Prostate gland (tissue), 2 donors: ENCODE measurements around the gene LPCAT1. TPM values are rescaled to one million over a fixed set of nuclear protein-coding genes. Genes with fewer than 3 reads are reported as not detected.

ENCODE experiments used
- DNase-seq: peaks from one replicate; pipeline ENCODE4 v3.0.0-alpha.2; 2019; ENCODE audit warnings: low spot score
- H3K27ac ChIP-seq, 2 donors: fragments of 200-600 bp; sonication (generic); 2 replicates each; pipeline ENCODE4 v1.5.1; 2017 to 2019
- H3K27me3 ChIP-seq: fragments of 200-600 bp; sonication (generic); replicated peaks from 2 replicates; pipeline ENCODE4 v1.5.1; 2019; ENCODE audit not compliant: insufficient read depth
- H3K36me3 ChIP-seq, 2 donors: fragments of 200-600 bp; sonication (generic); 1 replicate in 1 of 2; 2 replicates in 1 of 2; pipeline versions ENCODE4 v1.5.1 to v1.8.1; 2017 to 2019
- H3K4me1 ChIP-seq: fragments of 200-600 bp; sonication (generic); replicated peaks from 2 replicates; pipeline ENCODE4 v1.5.1; 2019
- H3K4me3 ChIP-seq, 2 donors: fragments of 200-600 bp; sonication (generic); 2 replicates each; pipeline ENCODE4 v1.5.1; 2017 to 2019
- H3K9me3 ChIP-seq: fragments of 200-600 bp; sonication (generic); 2 replicates; pipeline ENCODE4 v1.5.1; 2017
- CTCF ChIP-seq, 4 experiments: fragments of 200-600 bp in 2 of 4; fragments of 450-650 bp in 2 of 4; sonication (generic) in 2 of 4; IDR thresholded peaks; 1 replicate in 3 of 4; 2 replicates in 1 of 4; pipeline ENCODE4 v1.5.1; 2016 to 2019; ENCODE audit warnings: antibody characterized with exemption in 4 of 4, mild to moderate bottlenecking in 2 of 4, moderate library complexity in 2 of 4
- POLR2A ChIP-seq: fragments of 450-650 bp; IDR thresholded peaks from one replicate; pipeline ENCODE4 v1.6.1; 2016; ENCODE audit warnings: antibody characterized with exemption, mild to moderate bottlenecking
- POLR2AphosphoS5 ChIP-seq: sonication (generic); formaldehyde crosslinking; IDR thresholded peaks from one replicate; pipeline ENCODE4 v1.6.1; 2017; ENCODE audit warnings: antibody characterized with exemption
- WGBS: methylation state at CpG from one replicate; pipeline ENCODE4 v1.1.5; 2018; 5-methylcytosine and 5-hydroxymethylcytosine counted together
- intact Hi-C: fragments of 100-400 bp; cut with DNase I; formaldehyde crosslinking; loops from one replicate; pipeline ENCODE4 v1.14.2; 2022
- total RNA-seq, 2 donors: library from RNA; depleted of rRNA; stranded (reverse); fragments of >200 nt; gene quantifications; one replicate each; pipeline ENCODE4 v1.1.0, GENCODE V29; 2016

The LPCAT1 gene
- total RNA-seq, 2 donors from 2014 or later: 22.6 to 23.9 TPM

GRCh38 chr5:1431021-1431811, 92.5 kb downstream of the LPCAT1 start:
- Histone ChIP-seq H3K4me3 (no peak overlapping the region), H3K27ac (no peak overlapping the region), H3K27me3 (no peaks in the 10 kb centered on the region), H3K4me1 (no peaks in the 10 kb centered on the region), H3K36me3 (no peaks in the 10 kb centered on the region), H3K9me3 (no peaks in the 10 kb centered on the region)
- WGBS: 88% methylated on average over 33 of the region's 33 CpGs
- intact Hi-C loops: no loop called here
- TF ChIP-seq CTCF (IDR thresholded peaks at IDR 0.05): no peak
- TF ChIP-seq POLR2AphosphoS5: no peak
- TF ChIP-seq POLR2A: no peak
- no peak for DNase-seq

GRCh38 chr5:1430121-1430795, 93.5 kb downstream of the LPCAT1 start:
- no peak for TF ChIP-seq POLR2AphosphoS5
- no peak for TF ChIP-seq CTCF (IDR thresholded peaks at IDR 0.05)
- no peak for TF ChIP-seq POLR2A
- Histone ChIP-seq H3K4me1 (no peaks in the 10 kb centered on the region), H3K27me3 (no peaks in the 10 kb centered on the region), H3K4me3 (no peak overlapping the region), H3K36me3 (no peaks in the 10 kb centered on the region), H3K27ac (no peak overlapping the region), H3K9me3 (no peaks in the 10 kb centered on the region)
- 87% methylated on average over 26 of the region's 26 CpGs for WGBS
- intact Hi-C loops: no loop called here
- no peak for DNase-seq

GRCh38 chr5:1429496-1429895, 94.3 kb downstream of the LPCAT1 start:
- intact Hi-C loops: no loop called here

GRCh38 chr5:1429066-1429465, 94.7 kb downstream of the LPCAT1 start:
- H3K36me3 ChIP-seq: no peaks in the 10 kb centered on the region
- DNase-seq: no peak
- no peaks in the 10 kb centered on the region for H3K9me3 ChIP-seq
- H3K27ac ChIP-seq: no peak overlapping the region
- TF ChIP-seq POLR2A: no peak
- intact Hi-C loops: no loop called here
- H3K4me3 ChIP-seq: no peak overlapping the region
- no peaks in the 10 kb centered on the region for H3K4me1 ChIP-seq
- no peaks in the 10 kb centered on the region for H3K27me3 ChIP-seq
- 59% methylated on average over 7 of the region's 7 CpGs for WGBS

More at GRCh38 chr5:1429496-1429895, 94.3 kb downstream of the LPCAT1 start:
- H3K4me1 ChIP-seq: no peaks in the 10 kb centered on the region
- WGBS: 36% methylated on average over 5 of the region's 5 CpGs
- no peaks in the 10 kb centered on the region for H3K27me3 ChIP-seq
- no peak overlapping the region for H3K27ac ChIP-seq
- TF ChIP-seq CTCF (IDR thresholded peaks at IDR 0.05) (no peak), POLR2A (no peak), POLR2AphosphoS5 (peak; percentile 12)
- no peaks in the 10 kb centered on the region for H3K36me3 ChIP-seq
- no peak overlapping the region for H3K4me3 ChIP-seq
- no peaks in the 10 kb centered on the region for H3K9me3 ChIP-seq
- DNase-seq: no peak

- Histone ChIP-seq H3K27me3 (no peaks in the 10 kb centered on the region), H3K4me3 (no peak overlapping the region), H3K9me3 (no peaks in the 10 kb centered on the region), H3K27ac (no peak overlapping the region), H3K36me3 (no peaks in the 10 kb centered on the region), H3K4me1 (no peaks in the 10 kb centered on the region)
- TF ChIP-seq POLR2A (no peak), POLR2AphosphoS5 (no peak), CTCF (IDR thresholded peaks at IDR 0.05) (no peak)
- intact Hi-C loops: no loop called here
- 85% methylated on average over 1 of the region's 1 CpG for WGBS
- DNase-seq: no peak
Measured at GRCh38 chr5:1428107-1428506, 95.7 kb downstream of the LPCAT1 start.
